Measurements from ENCODE around the gene CPE.

DNA sequence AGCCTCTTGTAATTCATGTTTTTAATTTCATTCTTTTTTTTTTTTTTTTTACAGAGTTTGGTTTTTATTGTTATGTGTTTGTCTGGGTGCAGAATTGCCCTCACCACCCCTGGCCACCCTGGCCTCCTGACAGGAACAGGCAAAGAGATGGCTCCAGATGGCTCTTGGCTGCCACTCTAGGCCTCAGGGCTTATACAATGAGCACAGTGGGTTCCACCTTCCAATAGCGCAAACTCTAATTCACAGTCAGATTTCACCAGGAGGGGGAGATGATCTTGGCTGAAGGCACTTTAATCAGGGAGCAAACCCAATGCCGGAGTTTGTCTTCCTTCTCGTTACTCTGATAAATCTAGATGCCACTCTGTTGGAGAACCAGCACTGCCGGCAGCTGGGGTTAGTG lies 24.8 kb downstream of the CPE start:
- TF ChIP-seq POLR2AphosphoS5 (IDR thresholded peaks at IDR 0.05) (no peak), CTCF (IDR thresholded peaks at IDR 0.05) (no peak), POLR2A (IDR thresholded peaks at IDR 0.05) (no peak)

Measured in prostate gland (tissue), 2 donors.